HG03039 (cell line): ENCODE measurements around the gene PXDN.
"Not testable (repeated sequence)": the region's sequence is repeated elsewhere in the genome, so short reads cannot be mapped to it uniquely, and the experiment has no call there.

Source experiments
- ATAC-seq: cut with Tn5 transposase; IDR thresholded peaks from one replicate; pipeline ENCODE4 v1.9.1; 2021; ENCODE audit warnings: mild to moderate bottlenecking, moderate library complexity; ENCODE audit not compliant: unreplicated experiment

The PXDN gene

GRCh38 chr2:1688161-1688560 is 56.2 kb downstream of the PXDN start:
- no peak for ATAC-seq

DNA sequence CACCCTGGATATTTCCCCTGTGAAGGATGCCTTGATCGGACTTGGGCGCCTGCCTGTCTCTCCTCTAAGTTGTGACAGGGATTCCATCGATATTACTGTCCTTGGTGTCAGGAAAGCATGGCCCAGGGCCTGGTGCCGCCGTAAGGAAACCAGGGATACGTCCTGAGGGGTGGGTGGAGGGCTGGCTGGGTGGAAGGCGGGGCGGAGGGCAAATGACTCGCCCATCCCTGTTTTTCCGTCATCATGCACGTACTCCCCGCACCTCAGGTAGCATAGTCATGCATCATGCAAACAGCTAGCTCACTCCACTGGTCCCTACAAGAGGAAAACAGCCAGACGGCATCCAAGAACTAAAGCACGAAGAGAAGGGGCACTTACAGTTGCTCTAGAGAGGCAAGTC is 57.1 kb downstream of the PXDN start:
- no peak for ATAC-seq

- no peak for ATAC-seq
These were observed 57.6 kb downstream of the PXDN start for GRCh38 chr2:1686784-1687105.

GRCh38 chr2:1685957-1686783 is 58.1 kb downstream of the PXDN start:
- no peak for ATAC-seq

DNA sequence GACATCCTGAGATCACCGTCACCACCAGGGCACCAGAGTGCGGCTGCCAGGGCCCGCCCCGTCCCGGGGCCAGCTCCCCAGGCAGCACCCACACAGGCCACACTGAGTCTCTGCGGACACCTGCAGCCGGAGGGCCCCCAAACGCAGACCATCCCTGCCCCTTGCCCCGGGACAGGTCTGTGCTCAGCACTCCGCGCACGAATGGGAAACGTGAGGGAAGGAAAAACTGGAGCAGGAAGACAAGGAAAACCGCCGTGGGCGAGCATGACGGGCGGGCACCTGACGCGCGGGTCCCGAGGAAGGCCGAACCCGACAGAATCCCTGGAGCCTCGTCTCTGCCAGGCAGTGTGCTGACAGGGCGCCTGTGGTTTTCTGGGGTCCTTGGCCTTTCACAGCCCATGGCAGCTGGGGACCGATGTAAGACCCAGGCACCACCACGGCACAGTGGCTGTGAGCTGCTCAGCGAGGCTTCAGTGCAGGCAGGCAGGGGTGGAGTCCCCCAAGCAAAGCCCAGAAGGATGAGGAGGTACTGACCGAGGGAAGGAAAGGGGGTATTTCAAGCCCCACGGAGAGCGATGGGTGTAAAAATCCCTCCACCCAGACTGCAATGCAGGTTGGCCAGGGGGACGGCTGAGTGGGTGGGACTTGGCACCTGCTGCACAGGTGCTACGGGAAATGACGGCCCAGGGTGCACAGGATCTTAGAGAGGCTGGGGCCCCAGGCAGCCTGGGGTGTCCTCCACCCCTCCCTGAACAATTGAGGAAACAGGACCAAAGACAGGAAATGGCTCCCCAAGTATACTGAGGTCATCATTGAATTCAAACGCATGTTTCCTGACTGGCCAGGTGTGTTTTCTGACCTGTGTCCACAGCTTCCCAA is 59.0 kb downstream of the PXDN start:
- no peak for ATAC-seq

DNA sequence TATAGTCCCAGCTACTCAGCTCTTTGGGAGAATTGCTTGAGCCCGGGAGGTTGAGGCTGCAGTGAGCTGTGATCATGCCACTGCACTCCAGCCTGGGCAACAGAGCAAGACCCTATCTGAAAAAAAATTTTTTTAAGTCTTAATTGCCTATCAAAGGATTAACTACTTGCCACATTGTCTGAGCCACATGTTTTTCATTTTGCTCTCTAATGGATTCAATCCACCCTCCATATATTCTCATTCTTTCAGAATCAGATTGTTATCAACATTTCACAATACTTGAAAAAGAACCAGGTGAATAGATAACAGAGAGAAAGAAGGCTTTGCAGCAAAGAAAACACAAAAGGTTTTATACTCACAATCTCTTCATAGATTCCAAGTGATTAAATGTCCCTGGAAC is 61.0 kb downstream of the PXDN start:
- no peak for ATAC-seq

DNA sequence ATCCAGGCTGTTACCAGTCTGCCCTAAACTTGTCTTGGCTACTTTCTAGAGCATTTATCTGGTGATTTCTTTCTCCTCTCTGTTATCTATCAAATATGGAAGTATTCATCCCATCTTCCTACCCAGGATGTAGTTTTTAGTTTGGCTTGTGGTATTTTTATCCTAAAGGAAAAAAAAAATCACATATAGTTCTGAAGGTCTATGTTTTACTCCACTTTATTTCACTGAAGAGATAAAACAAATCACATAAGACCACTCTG is 62.2 kb downstream of the PXDN start:
- no peak for ATAC-seq

DNA sequence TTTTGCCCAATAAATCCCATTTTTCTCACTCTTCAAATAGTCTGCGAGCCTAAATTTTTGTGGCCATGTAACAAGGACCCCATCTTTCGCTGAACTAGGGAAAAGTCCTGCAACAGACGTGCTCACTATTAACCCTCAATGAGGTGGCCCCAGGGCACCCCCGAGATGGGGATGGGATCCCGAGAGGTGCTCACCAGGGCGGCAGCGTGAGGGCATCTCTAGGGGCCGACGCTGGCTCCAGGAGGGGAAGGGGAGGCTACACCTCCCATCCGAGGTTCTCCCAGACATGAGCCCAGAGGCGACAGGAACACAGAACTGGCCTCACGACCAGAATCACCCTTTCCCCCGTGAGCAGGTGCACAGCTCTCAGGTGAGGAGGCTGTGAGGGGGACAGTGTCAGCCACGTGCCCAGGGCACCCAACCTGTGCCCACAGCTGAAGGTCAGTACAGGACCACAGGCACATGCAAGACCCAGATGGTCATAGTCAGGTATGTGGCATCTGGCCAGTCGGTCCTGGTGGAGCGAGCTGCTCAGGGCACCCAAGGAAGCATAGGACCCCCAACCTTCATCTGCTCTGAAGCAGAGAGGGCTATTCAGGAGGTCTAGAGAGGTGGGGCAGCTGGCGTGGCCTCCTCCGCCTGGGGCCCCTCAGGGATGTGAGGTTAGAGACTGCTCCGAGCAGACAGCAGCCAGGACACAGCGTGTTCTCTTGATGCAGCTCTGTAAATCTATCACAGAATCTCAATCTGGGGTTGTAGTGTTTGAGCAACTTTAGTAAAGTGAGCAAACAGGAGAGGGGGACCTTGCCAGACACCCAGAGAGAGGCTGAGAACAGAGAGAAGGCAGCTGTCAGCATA is 62.8 kb downstream of the PXDN start:
- no peak for ATAC-seq

- no peak for ATAC-seq
These were observed 63.3 kb downstream of the PXDN start for GRCh38 chr2:1681017-1681318.

GRCh38 chr2:1680222-1681016 is 63.9 kb downstream of the PXDN start:
- ATAC-seq, result no peak

DNA sequence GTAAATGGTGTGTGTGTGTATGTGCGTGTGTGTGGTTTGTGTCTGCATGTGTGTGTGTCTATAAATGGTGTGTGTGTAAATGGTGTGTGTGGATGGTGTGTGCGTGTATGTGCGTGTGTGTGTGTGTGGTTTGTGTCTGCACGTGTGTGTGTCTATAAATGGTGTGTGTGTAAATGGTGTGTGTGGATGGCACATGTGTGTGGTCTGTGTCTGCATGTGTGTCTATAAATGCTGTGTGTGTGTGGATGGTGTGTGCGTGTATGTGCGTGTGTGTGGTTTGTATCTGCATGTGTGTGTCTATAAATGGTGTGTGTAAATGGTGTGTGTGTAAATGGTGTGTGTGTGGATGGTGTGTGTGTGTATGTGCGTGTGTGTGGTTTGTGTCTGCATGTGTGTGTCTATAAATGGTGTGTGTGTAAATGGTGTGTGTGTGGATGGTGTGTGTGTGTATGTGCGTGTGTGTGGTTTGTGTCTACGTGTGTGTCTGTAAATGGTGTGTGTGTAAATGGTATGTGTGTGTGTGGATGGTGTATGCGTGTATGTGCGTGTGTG is 64.8 kb downstream of the PXDN start:
- ATAC-seq, result not testable (repeated sequence)

DNA sequence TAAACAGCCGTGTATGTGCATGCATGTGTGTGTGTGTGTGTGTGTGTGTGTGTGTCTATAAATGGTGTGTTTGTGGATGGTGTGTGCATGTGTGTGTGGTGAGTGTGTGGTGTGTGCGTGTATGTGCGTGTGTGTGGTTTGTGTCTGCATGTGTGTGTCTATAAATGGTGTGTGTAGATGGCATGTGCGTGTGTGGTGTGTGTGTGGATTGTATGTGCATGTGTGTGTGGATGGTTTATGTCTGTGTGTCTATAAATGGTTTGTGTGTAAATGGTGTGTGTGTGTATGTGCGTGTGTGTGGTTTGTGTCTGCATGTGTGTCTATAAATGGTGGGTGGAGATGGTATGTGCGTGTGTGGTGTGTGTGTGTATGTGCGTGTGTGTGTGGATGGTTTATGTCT is 65.2 kb downstream of the PXDN start:
- ATAC-seq, result not testable (repeated sequence)

DNA sequence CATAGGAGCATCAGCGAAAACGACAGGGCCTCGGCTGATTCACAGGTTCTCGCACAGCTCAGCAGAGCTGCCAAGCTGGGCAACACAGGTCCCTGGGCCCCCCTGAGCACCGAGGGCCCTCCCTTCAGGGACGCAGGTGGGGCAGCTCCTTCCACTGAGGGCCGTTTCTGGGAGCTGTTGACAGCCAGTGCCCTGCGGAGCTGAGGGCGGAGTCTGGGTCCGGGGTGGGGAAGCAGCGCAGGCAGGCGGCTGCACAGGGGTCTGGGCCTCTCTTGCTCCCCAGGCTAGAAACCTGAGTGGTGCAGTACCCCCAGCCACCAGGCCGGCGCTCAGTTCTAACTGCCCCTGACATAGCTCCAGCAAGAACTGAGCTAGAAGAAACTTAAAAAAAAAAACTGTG is 65.7 kb downstream of the PXDN start:
- ATAC-seq, result no peak

- no peak for ATAC-seq
These were observed 66.5 kb downstream of the PXDN start for GRCh38 chr2:1677821-1678165.

GRCh38 chr2:1676913-1677820 is 67.1 kb downstream of the PXDN start:
- ATAC-seq, result no peak

DNA sequence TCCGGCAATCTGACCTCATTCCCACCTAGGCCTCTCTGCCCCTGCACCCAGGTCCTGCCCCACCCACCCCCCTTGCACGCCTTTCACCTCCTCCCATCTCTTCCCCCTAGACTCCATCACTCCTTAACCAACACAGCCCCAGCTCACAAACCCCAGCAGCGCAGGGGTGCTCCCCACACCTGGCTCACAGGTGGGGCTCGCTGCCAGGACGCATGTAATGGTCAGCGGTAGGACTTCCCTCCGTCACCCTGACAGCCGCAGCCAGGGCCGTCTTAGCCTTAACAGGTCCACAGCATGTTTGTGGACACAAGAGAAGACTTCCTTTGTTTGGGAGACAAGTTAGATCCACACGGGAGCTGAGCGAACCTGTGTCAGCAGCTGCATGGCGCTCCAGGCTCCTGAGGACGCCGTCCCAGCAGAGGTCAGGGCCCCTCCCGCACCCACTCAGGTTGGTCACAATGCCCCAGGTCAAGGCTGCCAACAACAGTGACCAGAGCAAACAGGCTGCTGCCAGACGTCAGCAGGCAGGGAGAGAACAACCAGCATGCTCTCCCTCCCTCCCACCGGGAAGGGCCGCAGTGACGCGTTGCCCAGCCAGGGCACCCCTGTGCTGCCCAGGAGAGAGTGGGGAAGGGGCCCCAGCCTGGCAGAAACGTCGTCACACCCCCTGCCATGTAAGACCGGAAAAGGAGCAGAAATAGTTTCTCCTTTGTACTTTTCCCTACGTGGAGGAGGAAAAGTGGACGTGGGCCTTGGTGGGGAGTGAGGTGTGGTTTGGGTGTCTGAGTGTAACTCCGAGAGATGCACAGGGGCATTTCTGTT is 68.0 kb downstream of the PXDN start:
- no peak for ATAC-seq

DNA sequence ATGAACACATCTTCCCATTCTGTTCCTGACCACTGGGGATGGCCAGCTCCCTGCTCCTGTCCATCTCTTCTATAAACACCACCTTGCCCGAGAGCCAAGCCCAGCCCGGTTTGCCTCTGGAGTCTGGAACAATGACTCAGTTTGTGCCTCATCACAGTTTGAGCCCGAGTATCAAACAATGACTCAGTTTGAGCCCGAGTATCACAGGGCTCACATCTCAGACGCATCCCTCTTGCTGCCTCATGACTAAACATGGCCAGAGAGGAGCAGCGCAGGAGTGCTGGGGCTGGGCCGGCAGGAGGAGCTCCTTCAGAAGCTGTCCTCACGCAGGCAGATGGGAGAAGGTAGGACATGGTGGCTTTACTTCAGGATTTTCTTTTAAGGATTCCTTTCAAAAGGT is 68.7 kb downstream of the PXDN start:
- no peak for ATAC-seq

DNA sequence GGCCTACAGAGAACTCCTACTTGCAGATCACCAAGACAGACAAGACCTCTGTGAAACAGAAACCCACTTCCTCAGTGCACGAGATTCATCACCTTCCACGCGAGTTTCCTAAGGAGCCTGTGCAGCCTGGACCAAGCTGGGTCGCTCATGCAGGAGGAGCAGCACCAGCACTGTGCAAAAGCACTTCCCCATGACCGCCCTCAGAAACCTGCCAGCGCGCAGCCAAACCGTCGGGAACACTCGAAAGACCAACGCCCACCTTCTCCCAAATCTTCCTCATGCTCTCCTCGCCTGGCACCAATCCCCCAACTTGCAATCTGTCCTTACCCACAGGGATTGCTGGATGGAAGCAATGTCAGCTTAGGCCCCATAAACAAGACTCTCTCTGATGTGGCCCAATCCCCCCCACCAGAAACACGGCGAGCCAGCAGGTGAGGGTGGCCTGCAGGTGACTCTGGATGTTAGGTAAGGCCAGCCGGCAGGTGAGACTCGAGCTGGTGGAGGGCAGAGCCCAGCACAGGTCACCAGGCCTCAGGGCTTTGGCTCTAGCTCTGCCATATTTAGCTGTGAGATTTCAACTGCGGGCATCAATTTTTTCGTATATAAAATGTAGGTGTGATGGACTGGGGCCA is 69.4 kb downstream of the PXDN start:
- ATAC-seq, result no peak
